Stimulated activated CD8-positive, alpha-beta memory T cell treated with anti-CD3 and anti-CD28 coated beads, Interleukin-15, amount 100 ng/mL, for 24 hours (primary cell): ENCODE data around the gene TAL1.

ENCODE experiments used
- DNase-seq: peaks from one replicate; pipeline ENCODE4 v3.0.0-alpha.2; 2020; ENCODE audit warnings: low read depth

TAL1 gene

DNA sequence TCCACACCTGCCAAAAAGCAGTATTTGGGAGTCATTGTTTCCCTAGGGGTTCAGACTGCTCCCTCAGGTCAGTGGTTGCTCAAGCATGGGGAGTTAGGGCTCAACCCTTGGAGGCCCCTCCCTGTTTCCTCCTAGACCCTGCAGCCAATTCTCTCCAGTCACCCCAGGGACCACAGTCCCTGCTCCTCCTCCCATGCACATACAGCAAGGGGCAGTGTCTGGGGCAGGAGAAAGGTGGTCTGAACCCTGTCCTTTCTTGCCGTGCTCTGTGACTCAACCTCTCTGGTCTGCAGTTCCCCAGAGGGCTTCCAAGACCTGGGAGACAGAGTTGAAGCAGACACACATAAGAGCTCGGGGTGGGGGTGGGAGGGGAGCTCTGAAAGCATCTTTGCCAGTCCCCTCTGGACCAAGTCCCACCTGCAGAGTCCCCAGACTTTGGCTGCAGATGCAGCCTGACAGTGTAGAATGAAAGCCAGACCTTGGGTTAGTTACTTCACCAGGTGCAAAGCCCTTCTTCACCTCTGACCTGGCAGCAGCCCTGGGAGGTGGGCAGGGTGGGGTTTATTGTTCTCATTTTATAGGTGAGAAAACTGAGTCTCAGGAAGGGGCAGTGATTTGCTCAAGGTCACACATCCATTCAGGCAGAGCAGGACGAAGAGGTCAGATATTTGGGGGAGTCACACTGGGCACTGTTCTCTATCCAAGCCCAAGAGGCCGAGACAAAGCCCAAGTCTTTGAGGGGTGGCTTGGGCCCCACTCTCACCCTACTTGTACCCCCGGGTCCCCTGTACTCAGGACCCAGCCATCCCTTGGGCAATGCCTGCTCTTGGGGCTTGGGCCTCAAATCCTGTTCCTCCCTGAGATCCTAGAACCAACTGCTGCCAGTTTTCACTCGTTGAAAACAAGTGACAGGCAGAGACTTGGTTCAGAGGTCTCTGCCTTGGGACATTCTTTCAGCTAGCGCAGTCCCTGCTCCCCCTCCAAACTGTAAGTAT, 42.9 kb downstream of the TAL1 start:
- DNase-seq = no peak

- no peak for DNase-seq
These were observed 44.1 kb downstream of the TAL1 start for GRCh38 chr1:47187926-47188250.

DNA sequence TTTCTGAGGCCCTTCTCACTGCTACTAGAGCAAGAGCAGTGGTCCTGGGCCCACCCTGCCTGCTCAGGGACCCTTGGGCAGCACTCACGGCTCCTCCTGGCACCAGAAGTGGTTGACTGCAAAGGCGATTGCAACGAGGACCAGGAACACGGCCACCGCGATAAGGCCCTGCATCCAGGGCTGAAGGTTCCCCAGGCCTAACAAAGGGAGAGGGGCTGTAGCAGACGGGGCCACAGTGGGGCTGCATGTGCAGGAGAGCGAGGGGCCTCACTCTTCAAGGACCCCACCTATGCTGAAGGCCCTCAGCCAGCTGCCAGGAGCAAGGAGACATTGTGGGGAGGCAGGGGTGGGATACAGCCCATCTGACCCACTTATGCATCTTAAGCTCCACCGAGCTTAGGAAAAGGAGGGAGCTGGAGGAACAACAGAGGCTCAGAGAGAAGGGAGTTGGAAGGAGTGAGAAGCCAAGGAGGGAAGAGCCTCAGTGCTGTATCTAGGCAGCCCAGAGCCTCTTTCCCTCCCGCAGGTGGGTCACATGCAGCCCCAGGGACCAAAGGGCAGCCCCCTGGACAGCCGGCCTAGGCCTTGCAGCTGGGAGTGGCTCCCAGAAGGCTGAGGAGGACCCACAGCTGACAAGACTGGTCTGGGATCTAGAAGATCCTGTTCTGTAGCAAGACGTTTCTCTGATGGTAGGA, 44.6 kb downstream of the TAL1 start:
- DNase-seq = no peak

GRCh38 chr1:47186267-47187185, 45.5 kb downstream of the TAL1 start:
- DNase-seq = no peak

DNA sequence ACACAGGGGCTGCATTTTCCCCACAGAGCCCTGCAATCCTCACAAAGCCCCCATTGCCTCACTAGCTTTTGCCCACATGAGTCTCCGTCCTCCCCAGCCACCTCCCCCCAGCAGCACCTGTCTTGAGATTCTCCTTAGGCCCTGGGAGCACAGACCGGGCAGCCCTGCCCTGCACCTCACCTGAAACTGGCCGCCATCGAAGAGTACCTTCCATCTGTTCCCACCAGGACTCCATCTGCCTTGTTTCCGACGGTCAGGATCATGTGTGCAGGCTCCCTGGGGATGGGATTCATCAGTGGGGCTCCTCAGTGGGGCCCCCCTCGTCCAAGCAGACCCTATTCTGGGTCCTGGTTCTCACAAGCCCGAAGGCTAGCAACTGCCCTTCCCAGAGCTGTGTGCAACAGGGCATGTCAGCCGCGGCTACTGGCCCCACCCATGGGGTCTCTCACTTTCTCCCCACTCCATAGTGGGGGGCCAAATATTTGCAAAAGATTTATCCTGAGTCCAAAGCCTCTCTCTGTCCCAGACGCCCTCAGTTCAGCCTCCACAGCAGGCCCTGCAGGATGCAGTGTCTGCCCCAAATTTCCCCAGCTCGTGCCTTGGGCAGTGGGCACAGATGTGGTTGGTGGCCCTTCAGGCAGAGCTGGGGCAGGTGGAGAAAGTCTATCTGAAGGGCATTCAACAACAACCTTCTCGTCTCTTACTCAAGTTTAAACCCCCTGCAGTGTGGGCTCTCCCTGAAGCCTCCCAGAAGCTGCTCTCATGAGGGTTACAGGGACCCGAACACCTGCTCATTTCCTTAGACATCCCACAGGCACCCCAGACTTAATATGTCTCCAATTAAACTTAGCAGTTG, 47.0 kb downstream of the TAL1 start:
- DNase-seq = no peak

- DNase-seq = no peak
These were observed 47.8 kb downstream of the TAL1 start for GRCh38 chr1:47184090-47184821.

DNA sequence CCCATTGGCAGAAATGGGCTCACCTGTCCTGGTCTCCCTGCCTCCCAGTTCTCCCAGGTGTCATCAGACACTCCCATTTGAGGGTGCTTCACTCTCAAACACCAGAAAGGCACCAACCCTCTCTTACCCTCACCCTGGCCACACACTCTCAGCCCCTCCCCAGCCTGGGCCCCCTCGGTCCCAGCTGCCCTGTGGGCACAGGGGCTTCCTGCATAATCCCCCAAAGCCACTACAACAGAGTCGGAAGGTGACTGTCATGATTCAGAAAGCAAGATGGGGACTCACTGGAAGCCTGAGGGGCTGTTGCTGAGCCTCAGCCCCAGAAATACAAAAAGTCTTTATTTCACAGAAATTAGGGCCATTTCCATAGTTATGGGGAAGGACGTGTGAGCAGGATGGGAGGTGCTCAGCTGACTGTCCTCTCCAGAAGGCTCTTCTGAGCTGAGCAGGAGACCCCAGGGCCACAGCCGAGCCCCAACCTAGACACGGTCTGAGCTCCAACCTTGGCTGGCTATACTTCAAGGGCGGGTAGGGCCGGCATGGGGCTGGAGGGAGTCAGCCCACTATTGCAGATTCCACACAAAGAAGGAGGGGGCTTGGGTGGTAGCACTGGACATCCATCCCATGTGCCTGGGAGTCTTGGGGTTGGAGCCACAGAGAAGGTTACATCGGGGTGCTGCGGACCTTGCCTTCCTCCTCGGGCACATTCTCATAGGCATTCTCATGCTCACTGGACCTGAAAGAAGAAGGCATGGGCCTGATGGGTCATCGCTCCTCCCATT, 48.5 kb downstream of the TAL1 start:
- DNase-seq = no peak

DNA sequence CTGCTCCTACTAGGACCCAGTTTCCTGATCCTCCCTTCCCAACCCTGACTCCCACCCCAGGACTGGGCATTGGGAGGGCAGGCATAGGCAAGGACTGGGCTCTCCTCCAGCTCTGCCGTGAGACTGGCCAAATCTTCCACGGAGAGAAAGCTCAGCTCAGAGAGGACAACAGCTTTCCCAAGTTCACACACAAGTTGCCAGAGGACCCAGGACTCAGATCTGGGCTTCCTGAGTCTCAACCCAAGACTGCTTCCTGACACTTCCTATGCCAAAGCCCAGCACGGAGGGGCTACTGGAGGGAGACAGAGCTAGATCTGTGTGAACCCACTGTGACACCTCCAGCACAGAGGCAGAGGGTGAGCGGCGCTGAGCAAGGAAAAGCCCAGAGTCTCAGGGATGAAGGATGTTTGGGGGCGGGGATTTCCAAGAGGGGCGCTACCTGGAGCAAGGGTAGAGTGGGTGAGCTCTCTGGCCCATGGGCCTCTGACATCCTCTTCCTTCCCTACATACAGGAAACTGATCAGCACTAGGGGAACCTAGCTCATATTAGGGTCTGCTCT, 49.3 kb downstream of the TAL1 start:
- DNase-seq = no peak

GRCh38 chr1:47181955-47182675, 49.9 kb downstream of the TAL1 start:
- DNase-seq = no peak

GRCh38 chr1:47181095-47181954, 50.7 kb downstream of the TAL1 start:
- DNase-seq = no peak

DNA sequence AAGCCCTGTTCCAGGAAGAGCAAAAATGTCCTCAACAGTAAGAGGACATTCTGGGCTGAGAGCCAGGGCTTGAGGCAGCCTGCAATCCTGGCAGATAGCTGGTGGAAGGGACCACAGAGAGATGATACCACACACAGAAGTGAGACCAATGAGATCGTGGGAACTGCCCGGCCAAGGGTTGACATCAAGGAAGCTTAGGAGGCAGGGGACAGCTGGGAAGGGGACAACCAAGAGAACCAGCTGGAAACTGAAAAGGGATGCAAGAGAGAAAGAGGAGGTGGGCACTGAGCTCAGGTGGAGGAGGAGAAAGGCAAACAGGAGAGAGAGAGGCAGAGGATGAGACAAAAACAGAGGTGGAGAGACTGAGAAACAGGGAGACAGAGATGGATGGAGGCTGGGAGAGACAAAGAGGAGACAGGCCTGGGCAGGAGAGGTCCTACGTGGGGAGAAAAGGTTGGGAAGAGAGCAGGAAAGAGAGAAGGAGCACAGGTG, 51.4 kb downstream of the TAL1 start:
- DNase-seq = no peak

GRCh38 chr1:47179988-47180563, 51.9 kb downstream of the TAL1 start:
- no peak for DNase-seq

- peak; percentile 56 for DNase-seq
These were observed 52.7 kb downstream of the TAL1 start for GRCh38 chr1:47179017-47179987.

DNA sequence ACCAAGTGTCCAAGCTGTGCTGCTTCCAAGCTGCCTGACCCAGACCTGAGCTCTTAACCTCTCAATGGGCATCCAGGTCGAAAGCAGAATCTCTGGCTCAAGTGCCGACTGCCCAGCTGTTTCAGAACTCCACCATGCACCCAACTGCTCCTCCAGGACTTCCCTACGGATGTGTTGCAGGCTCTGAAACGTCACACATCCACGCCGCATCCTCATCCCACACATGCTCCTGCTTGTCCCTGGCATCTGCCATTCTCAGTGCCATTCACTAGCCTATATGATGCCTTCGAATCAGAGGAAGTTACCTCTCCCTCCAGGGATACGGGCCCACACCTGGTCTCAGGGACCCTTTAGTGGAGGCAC, 53.4 kb downstream of the TAL1 start:
- DNase-seq = no peak

DNA sequence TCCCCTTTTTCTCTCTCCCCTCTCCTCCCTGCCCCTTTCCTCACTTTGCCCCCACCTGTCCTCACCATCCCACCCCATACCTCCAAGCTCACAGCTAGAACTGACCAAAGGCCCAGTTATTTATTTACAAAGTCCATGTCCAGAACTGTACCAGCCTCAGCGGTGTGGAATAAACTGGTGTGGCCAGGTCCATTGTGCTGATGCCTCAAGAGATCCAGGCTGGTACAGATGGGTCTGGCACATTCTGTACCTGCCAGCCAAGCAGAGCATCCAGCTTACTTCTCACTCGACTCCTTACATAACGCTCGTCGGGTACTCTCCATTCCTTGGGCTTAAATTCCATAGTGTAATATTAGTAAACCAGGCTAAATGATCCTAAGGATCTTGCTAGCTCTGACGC, 54.0 kb downstream of the TAL1 start:
- no peak for DNase-seq
